Hematopoietic multipotent progenitor cell treated with erythropoietin and hydrocortisone succinate and interleukin-3 and kit ligand, for 17 days (in vitro differentiated cells): Measurements from ENCODE around the gene SLC39A11.
"Not testable (repeated sequence)": the region's sequence is repeated elsewhere in the genome, so short reads cannot be mapped to it uniquely, and the experiment has no call there.

Source experiments
- DNase-seq: peaks from one replicate; pipeline ENCODE4 v3.0.0-alpha.2; 2015; ENCODE audit warnings: low spot score

The SLC39A11 gene

GRCh38 chr17:72713701-72714100 lies 378.8 kb downstream of the SLC39A11 start:
- DNase-seq = no peak

DNA sequence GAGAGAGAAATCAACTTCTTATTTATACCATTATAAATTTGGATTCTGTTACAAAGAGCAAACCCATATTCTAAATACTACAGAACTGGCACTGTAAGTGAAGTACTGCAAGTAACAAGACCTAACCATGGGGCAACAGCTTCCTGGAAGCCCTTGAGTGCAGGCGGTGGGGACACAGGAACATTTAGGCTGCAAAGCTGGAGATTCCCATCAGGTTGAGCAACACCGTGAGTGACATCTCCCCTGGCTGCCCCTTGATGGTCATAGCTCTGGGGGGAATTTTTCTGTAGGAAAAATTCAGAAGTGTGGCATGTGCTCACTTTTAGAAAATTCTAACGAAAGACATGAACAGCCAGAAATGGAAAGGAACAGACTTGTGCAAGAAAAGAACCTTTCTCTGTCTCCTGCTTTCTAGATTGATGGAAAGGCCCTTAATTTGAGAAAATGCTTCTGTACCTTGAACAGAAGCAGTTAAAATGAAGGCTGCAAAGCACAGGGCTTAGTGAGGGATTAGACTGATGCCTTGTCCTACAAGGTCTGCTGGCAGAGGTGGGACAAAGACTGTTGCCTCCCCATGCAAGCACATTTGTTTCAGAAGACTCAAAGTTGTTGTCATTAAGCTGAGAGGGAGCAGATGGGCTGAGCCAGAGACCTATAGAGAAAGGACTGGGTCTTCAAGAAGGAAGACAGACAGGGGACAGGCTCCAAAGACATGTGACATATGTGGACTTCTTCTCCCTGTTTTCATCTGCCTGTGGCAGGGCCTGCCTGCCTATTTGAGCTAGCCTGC lies 380.8 kb downstream of the SLC39A11 start:
- no peak for DNase-seq

DNA sequence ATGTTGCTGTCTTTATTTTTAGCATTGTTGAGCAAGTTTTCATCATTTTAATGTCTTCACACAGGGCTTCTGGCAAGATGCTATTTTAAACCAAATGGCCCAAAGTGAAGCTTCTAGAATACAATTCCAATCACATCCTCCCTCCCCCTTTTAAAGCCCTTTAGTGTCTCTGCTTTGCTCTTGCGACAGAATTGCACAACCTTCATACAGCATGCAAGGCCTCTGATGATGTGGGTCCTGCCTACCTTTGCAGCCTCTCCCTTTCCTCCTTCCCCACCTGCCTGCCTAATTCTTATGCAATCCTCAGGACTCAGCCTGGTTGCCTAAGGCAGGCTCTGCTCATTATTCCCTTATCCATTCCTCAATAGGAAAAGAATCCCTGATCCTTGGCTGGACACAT lies 381.7 kb downstream of the SLC39A11 start:
- DNase-seq = no peak

- no peak for DNase-seq
Observed at GRCh38 chr17:72710202-72710601, 382.3 kb downstream of the SLC39A11 start.

- not testable (repeated sequence) for DNase-seq
Observed at GRCh38 chr17:72708682-72709081, 383.8 kb downstream of the SLC39A11 start.

DNA sequence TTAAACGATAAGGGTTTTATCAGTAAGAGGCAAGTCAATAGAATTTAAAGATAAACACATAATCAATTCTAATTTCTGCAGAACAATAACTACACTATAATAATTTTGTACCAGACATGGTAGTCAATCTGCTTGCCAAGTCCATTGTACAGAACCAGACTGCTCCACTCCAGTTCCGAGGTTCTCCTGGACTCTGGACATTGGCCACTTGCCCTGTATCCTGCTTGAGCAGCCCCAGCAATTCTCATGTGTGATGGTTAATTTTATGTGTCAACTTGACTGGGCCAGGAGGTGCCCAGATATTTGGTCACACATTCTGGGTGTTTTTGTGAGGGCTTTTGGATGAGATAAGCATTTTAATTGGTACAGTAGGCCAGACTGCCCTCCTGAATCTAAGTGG lies 384.6 kb downstream of the SLC39A11 start:
- DNase-seq = no peak

GRCh38 chr17:72706396-72706981 lies 386.0 kb downstream of the SLC39A11 start:
- DNase-seq = no peak

GRCh38 chr17:72705905-72706395 lies 386.5 kb downstream of the SLC39A11 start:
- no peak for DNase-seq

DNA sequence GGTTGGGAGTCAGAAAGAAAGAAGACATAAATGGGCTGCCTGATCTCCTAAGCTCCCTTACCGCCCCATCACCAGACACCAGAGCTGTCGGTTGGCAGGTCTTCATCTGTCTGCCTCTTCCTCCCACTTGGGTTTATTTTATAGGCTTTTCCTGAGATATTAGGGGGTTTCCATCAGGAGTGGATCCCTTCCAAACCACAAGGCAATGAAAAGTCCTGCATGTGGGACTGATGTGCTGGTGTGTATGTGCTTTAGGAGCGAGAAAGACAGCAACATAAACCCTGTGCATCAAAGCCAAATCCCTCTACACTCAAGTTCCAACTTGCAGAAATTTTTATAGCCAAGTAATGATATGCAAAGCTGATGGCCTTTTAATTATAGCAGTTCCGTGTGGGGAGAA lies 389.5 kb downstream of the SLC39A11 start:
- no peak for DNase-seq

GRCh38 chr17:72702136-72702735 lies 390.3 kb downstream of the SLC39A11 start:
- no peak for DNase-seq

- no peak for DNase-seq
Observed at GRCh38 chr17:72700226-72700625, 392.3 kb downstream of the SLC39A11 start.

DNA sequence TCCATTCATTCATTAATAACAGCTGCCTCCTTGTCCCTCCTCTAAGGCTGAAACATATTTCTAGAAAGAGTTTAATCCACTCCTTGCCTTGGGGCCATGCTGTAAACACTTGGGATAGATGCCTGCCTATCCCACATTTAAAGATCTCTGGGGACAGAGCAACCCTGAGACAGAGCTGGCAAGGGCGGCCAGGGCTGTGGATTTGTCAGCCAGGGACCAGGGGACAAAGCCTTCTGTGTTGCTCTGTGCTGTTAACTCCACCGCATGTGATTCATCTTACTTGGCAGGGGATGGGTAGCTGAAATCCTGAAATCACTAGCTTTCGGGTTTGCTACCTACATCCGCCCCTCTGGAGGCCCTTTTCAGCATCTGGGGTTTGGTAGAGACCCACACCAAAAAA lies 392.9 kb downstream of the SLC39A11 start:
- no peak for DNase-seq

DNA sequence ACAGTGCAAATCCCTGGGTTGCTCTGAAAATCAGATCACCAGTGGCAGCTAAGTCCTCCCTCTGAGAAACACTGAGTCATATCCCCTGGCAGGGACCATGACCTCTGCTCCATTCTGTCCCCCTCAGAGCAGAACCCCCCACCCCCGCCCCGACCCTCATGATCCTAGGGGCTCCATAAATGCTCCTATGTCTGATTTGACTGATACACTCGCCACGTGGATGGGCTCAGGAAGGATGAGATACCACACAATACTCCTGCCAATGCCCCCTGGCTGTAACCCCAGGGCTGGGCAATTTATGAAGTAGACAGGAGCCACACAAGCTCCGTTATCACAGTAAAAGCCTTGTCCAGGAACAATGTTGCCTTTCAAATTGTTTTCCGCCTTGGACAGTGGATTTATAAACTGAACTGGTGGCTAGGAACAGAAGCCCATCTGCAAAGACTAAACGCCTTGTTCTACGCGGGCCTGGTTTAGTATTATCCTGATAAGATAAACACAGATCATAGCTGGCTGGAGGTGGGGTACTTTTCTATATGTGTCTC lies 394.8 kb downstream of the SLC39A11 start:
- DNase-seq = no peak

DNA sequence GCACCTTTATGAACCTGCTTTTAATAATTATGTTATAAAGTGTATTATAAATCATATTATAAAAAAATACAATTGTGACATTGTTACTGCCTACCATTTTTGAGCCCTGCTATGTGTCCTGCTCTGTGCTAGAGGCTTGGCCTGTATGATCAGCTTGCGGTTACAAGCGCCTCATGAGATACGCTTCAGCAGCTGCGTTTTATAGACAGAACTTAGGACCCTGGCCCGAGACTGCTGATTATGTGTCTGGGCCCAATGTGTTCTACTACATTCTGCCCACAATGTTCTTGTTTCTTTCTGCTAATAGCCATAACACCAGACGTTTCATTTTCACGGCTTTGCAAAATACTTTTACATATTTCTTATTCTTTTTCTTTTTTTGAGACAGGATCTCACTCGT lies 395.8 kb downstream of the SLC39A11 start:
- DNase-seq = no peak

- no peak for DNase-seq
Observed at GRCh38 chr17:72696156-72696555, 396.3 kb downstream of the SLC39A11 start.

DNA sequence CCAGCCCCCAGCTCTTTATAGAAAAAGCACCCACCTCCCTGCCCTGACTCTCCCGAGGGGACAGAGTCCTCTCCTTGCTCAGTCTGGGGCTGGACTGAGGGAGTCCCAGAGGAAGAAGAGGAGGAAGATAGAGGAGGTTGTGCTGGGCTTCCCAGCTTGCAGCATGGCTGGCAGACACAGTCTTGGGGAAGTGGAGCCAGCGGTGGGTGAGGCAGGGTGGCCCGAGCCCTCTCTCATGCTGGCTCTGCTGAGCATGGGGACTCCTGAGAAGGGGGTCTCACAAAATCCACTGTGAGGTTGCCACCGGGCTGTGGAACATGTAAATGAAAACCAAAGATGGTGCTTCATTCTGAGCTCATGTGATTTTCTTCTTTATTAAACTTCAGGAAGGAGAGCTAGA lies 398.5 kb downstream of the SLC39A11 start:
- DNase-seq = no peak

- no peak for DNase-seq
Observed at GRCh38 chr17:72693151-72693878, 399.2 kb downstream of the SLC39A11 start.

DNA sequence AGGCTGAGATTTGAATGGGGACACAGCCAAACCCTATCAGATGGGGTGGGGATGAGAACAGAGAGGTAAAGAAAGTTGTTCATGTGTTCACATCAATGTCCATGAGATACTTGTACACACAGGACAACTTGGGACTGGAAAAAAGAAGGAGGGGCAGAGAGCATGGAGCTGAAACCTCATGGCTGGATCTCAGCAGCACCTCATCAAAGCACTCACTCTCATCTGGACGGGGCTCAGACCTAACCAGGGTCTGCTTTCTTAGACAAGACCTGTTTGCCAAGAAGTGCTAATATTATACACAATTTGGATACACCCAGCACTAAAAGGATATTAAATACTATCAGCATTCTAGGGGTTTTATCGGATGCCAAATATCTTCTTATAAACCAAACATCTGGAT lies 399.8 kb downstream of the SLC39A11 start:
- no peak for DNase-seq

GRCh38 chr17:72691586-72691985 lies 400.9 kb downstream of the SLC39A11 start:
- no peak for DNase-seq

DNA sequence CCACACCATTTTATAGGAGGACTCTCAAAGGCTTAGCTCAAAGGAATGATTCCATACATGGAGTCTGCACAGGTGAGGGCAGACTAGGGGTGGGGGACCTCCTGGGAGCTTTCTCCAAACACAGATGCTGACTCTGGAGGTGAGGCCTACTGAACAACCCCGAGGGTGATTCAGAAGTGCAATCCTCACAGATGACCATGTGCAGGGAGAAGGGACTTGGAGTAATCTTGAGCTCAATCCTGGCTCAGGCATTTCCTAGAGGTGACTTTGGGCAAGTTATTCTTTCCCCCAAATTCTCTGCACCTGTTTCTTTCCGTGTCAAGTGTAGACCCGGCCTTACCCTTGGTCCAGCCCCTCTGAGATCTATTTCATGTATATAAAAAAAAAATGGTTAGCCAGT lies 401.5 kb downstream of the SLC39A11 start:
- no peak for DNase-seq

GRCh38 chr17:72687886-72688285 lies 404.6 kb downstream of the SLC39A11 start:
- DNase-seq = no peak

- no peak for DNase-seq
Observed at GRCh38 chr17:72684405-72685020, 408.0 kb downstream of the SLC39A11 start.
